Measurements from ENCODE around the gene SLC19A1. TPM values are rescaled to one million over a fixed set of nuclear protein-coding genes. Genes with fewer than 3 reads are reported as not detected.
"Not testable (repeated sequence)": the region's sequence is repeated elsewhere in the genome, so short reads cannot be mapped to it uniquely, and the experiment has no call there.

Gene SLC19A1
- polyA plus RNA-seq, 1 of the 3 experiments (the other 2 are of a cell fraction): 15.0 TPM

DNA sequence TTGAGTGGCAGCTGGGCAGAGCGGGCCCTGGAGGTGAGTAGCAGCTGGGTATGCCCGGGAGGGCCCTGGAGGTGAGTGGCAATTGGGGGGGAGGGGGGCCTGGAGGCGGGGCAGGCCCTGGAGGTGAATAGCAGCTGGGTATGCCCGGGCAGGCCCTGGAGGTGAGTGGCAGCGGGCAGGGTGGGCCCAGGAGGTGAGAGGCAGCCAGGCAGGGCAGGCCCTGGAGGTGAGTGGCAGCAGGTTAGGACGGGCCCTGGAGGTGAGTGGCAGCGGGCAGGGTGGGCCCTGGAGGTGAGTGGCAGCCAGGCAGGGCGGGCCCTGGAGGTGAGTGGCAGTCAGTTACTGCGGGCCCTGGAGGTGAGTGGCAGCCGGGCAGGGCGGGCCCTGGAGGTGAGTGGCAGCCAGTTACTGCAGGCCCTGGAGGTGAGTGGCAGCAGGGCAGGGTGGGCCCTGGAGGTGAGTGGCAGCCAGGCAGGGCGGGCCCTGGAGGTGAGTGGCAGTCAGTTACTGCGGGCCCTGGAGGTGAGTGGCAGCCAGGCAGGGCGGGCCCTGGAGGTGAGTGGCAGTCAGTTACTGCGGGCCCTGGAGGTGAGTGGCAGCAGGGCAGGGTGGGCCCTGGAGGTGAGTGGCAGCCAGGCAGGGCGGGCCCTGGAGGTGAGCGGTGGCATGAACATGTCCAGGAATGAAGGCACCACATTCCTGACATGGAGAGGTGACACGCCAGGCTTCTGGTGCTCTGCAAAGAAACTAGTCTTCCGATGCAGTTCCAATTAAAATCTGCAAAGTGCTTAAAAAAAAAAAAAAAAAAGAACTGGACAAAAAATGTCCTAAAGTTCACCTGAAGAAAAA lies 14.9 kb downstream of the SLC19A1 start:
- TF ChIP-seq, protein P1, sequence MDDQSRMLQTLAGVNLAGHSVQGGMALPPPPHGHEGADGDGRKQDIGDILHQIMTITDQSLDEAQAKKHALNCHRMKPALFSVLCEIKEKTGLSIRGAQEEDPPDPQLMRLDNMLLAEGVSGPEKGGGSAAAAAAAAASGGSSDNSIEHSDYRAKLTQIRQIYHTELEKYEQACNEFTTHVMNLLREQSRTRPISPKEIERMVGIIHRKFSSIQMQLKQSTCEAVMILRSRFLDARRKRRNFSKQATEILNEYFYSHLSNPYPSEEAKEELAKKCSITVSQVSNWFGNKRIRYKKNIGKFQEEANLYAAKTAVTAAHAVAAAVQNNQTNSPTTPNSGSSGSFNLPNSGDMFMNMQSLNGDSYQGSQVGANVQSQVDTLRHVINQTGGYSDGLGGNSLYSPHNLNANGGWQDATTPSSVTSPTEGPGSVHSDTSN (IDR thresholded peaks at IDR 0.05): peak; percentile 70

DNA sequence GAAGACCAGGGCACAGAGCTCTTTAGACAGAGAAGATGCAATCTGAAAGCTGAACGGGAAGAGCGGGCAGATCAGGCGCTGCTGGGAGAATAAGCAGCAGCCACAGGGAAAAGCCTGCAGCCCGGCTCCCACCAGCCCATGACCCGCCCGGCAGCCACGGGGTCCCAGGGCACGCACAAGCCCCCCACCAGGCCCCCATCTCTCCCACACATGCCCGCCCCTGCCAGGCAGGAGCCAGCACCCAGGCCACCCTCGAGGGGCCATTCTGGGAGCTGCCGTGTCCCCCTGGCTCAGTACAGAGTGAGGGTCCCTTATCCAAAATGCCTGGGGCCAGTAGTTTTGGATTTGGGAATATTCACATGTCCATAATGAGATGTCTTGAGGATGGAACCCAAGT lies 16.3 kb downstream of the SLC19A1 start:
- H3K4me3 ChIP-seq (ENCODE audit: low read depth in 2 of 2, low read length in 1 of 2): no peak overlapping the region
- no peak overlapping the region for H2AFZ ChIP-seq (ENCODE audit: low read depth)
- no peaks in the 10 kb centered on the region for H3K4me1 ChIP-seq (ENCODE audit: control insufficient read depth in 1 of 2, insufficient read depth in 2 of 2, low read depth in 1 of 2, low read length in 1 of 2)
- H3K36me3 ChIP-seq (replicated peaks in 1 of 2; ENCODE audit: control insufficient read depth in 1 of 2, insufficient read depth in 2 of 2, low read length in 1 of 2): peaks cover 21% of the 10 kb centered on the region in 2 experiments
- CTCF ChIA-PET: no interaction called here
- WGBS (ENCODE audit: low lambda C conversion rate): 90% methylated on average over 3 of the region's 11 CpGs
- H3K27ac ChIP-seq (ENCODE audit: low read depth in 2 of 2, low read length in 1 of 2): no peak overlapping the region
- no peaks in the 10 kb centered on the region for H3K27me3 ChIP-seq (ENCODE audit: insufficient read depth)
- TF ChIP-seq CHD2 (IDR thresholded peaks at IDR 0.05; ENCODE audit: low read length, partially characterized antibody): no peak
- TF ChIP-seq MAX (IDR thresholded peaks at IDR 0.05; ENCODE audit: low read depth): no peak
- TF ChIP-seq NFIC (IDR thresholded peaks at IDR 0.05; ENCODE audit: borderline replicate concordance): no peak
- TF ChIP-seq FOSL2 (IDR thresholded peaks at IDR 0.05; ENCODE audit: borderline replicate concordance, low read depth): no peak
- no peaks in the 10 kb centered on the region for H4K20me1 ChIP-seq (ENCODE audit: insufficient read depth)
- peaks cover 4% of the 10 kb centered on the region for H3F3A ChIP-seq (replicated peaks; ENCODE audit: insufficient read depth)
- POLR2A ChIA-PET: no interaction called here
- H3K9me2 ChIP-seq: no peaks in the 10 kb centered on the region
- DNase-seq: no peak
- H3K79me2 ChIP-seq (ENCODE audit: insufficient read depth): no peaks in the 10 kb centered on the region
- H3K9me3 ChIP-seq: peaks cover 9% of the 10 kb centered on the region
- no peak overlapping the region for H3K4me2 ChIP-seq
- no peak overlapping the region for H3K9ac ChIP-seq

More for the DNA sequence above, 14.9 kb downstream of the SLC19A1 start:
- CTCF ChIA-PET; DNase-seq; H2AFZ ChIP-seq (ENCODE audit: low read depth); POLR2A ChIA-PET; H3K27ac ChIP-seq (ENCODE audit: low read depth in 2 of 2, low read length in 1 of 2); H3K79me2 ChIP-seq (ENCODE audit: insufficient read depth); H3K9me2 ChIP-seq; H3F3A ChIP-seq (replicated peaks; ENCODE audit: insufficient read depth); H4K20me1 ChIP-seq (ENCODE audit: insufficient read depth); H3K27me3 ChIP-seq (ENCODE audit: insufficient read depth); H3K9me3 ChIP-seq; H3K4me3 ChIP-seq (ENCODE audit: low read depth in 2 of 2, low read length in 1 of 2); H3K4me2 ChIP-seq; H3K9ac ChIP-seq; H3K4me1 ChIP-seq (ENCODE audit: control insufficient read depth in 1 of 2, insufficient read depth in 2 of 2, low read depth in 1 of 2, low read length in 1 of 2): not testable (repeated sequence)
- peaks cover 7 to 18% of the 10 kb centered on the region in 2 experiments for H3K36me3 ChIP-seq (replicated peaks in 1 of 2; ENCODE audit: control insufficient read depth in 1 of 2, insufficient read depth in 2 of 2, low read length in 1 of 2)
- 94% methylated on average over 14 of the region's 19 CpGs for WGBS (ENCODE audit: low lambda C conversion rate)

DNA sequence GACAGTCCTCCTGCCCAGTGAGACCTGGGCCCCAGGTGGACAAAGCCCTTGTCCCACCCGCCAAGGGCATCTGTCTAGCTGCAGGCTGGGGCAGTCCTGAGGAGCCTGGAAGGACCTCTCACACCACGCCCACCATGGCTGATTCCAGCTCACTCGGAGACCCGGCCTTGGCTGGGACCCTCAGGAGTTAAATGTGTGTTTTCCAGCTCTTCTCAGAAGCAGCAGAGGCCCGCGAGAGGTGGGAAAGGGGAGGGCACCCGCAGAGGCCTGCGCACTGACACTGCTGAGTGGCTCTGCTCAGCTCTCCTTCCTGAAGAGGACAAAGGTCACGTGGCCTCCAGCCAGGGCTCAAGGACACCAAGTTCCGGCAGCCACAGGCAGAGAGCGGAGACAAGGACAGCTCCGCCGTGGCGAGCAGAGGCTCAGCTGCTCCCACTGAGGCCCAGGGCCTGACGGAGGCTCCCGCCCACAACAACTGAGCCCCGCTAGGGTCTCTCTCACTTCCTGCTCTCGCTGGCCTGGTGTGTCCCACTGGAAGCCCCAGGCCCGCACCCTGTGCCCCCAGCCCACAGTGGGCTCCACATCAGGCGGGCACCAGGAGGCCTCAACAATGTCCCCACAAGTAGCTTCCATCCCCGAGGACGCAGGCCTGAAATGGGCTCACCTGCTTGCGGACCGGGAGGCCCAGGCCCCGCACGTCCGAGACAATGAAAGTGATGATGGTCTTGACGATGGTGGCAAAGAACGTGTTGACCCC lies 16.9 kb downstream of the SLC19A1 start:
- no peak for DNase-seq
- H3F3A ChIP-seq (replicated peaks; ENCODE audit: insufficient read depth): peaks cover 4% of the 10 kb centered on the region
- no peaks in the 10 kb centered on the region for H3K9me2 ChIP-seq
- H3K4me1 ChIP-seq (ENCODE audit: control insufficient read depth in 1 of 2, insufficient read depth in 2 of 2, low read depth in 1 of 2, low read length in 1 of 2): no peaks in the 10 kb centered on the region
- no peaks in the 10 kb centered on the region for H3K27me3 ChIP-seq (ENCODE audit: insufficient read depth)
- ChIA-PET CTCF (no interaction called here), POLR2A (no interaction called here)
- peaks cover 9% of the 10 kb centered on the region for H3K9me3 ChIP-seq
- no peak overlapping the region for H3K4me3 ChIP-seq (ENCODE audit: low read depth in 2 of 2, low read length in 1 of 2)
- H3K9ac ChIP-seq: no peak overlapping the region
- H3K4me2 ChIP-seq: no peak overlapping the region
- H2AFZ ChIP-seq (ENCODE audit: low read depth): no peak overlapping the region
- no peaks in the 10 kb centered on the region for H4K20me1 ChIP-seq (ENCODE audit: insufficient read depth)
- H3K27ac ChIP-seq (ENCODE audit: low read depth in 2 of 2, low read length in 1 of 2): no peak overlapping the region
- H3K79me2 ChIP-seq (ENCODE audit: insufficient read depth): no peaks in the 10 kb centered on the region; the same call in 1 of the 2 replicates
- TF ChIP-seq RAD21 (IDR thresholded peaks at IDR 0.05; ENCODE audit: low read length) (no peak), GABPA (IDR thresholded peaks at IDR 0.05; ENCODE audit: low read depth) (no peak), FOSL2 (IDR thresholded peaks at IDR 0.05; ENCODE audit: borderline replicate concordance, low read depth) (no peak), FOXJ3 (CRISPR knock-in tag; IDR thresholded peaks at IDR 0.05) (no peak), RCOR1 (IDR thresholded peaks at IDR 0.05; ENCODE audit: low read length) (no peak)
- WGBS (ENCODE audit: low lambda C conversion rate): 96% methylated on average over 21 of the region's 29 CpGs
- peaks cover 23 to 25% of the 10 kb centered on the region in 2 experiments for H3K36me3 ChIP-seq (replicated peaks in 1 of 2; ENCODE audit: control insufficient read depth in 1 of 2, insufficient read depth in 2 of 2, low read length in 1 of 2)

Measured in SK-N-SH (cell line).